ENCODE data around the gene ADGRL1. TPM values are rescaled to one million over a fixed set of nuclear protein-coding genes. Genes with fewer than 3 reads are reported as not detected.

Gene ADGRL1
- total RNA-seq, 4 donors from 2014 or later = 20.8 to 55.1 (median 32.6) TPM

DNA sequence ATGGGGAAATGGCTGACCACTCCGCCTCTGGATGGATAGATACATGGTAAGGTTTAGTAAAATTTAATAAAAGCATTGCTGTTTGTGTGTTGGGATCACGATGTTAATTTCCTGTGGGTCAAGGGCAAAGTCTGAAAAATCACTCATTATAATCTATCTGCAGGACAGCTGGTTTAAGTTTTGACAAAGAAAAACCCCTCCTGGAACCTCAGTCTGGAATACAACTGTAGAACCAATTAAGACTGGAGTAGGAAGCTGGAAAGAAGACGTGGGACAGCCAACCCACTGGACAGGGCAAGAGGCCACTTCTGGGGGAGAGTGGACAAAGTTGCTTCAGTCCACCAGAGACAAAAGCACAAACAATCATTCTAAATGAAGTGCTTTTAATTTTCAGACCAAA, 86.8 kb downstream of the ADGRL1 start:
- Histone ChIP-seq H3K27me3 (no peaks in the 10 kb centered on the region), H3K4me1 (peaks cover 44 to 53% (median 49%) of the 10 kb centered on the region in 4 donors), H3K27ac (replicated peaks in 1 of 4) (peak overlapping the region; percentile 98 to 100 (median 100)), H3K9me3 (no peaks in the 10 kb centered on the region), H3K36me3 (no peaks in the 10 kb centered on the region), H3K4me3 (peak overlapping the region; percentile 86 to 98 (median 97))
- TF ChIP-seq, protein P1, sequence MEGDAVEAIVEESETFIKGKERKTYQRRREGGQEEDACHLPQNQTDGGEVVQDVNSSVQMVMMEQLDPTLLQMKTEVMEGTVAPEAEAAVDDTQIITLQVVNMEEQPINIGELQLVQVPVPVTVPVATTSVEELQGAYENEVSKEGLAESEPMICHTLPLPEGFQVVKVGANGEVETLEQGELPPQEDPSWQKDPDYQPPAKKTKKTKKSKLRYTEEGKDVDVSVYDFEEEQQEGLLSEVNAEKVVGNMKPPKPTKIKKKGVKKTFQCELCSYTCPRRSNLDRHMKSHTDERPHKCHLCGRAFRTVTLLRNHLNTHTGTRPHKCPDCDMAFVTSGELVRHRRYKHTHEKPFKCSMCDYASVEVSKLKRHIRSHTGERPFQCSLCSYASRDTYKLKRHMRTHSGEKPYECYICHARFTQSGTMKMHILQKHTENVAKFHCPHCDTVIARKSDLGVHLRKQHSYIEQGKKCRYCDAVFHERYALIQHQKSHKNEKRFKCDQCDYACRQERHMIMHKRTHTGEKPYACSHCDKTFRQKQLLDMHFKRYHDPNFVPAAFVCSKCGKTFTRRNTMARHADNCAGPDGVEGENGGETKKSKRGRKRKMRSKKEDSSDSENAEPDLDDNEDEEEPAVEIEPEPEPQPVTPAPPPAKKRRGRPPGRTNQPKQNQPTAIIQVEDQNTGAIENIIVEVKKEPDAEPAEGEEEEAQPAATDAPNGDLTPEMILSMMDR (IDR thresholded peaks at IDR 0.05) = no peak
- TF ChIP-seq EP300 (IDR thresholded peaks at IDR 0.05) = no peak
- DNase-seq (ENCODE audit: extremely low spot score) = no peak
- WGBS = 48% methylated on average over 3 of the region's 3 CpGs
- intact Hi-C loops (cut with DNase I) = loop anchor here (2.0 kb wide), 1 partner anchor 46 kb away; the partner anchor contains the start of gene MISP3

DNA sequence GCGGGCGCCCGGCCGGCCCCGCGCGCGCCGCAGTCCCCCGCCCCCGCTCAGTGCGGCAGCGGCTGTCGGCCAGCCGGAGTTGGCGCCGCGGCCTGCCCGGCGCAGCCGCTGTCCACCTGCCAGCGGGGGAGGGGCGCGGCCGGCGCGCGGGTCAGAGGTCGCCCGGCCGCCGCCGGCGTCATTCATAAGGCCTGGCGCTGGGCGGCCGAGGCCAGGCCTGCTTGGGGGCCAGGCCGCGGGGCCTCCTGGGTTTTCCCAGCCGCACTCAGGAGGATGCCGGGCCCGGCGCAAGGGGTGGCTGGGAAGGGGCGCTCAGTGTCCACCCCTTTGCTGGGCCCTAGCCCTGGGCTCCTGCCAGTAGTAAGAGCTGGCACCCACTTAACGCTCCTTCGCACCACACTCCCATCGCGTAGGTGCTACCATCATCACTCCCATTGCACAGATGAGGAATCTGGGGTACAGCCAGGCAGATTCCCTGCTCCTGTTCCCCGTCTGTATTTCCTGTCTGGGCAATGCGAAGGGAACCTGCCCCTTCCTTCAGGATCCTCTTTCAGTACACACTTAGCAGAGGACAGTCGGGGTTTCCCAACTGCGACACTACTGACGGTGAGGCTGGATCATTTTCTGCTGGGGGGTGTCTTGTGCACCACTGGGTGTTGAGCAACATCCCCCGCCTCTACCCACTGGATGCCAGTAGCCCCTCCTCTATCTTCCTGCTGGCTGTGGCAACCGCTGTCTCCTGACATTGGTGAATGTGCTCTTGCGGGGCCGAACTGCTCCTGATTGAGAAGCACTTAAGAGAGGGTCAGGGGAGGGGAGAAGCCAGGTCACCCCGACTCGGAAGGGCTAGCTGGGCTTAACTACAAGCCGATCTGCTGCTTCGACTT, 87.6 kb downstream of the ADGRL1 start:
- intact Hi-C loops (cut with DNase I) = loop anchor here (2.0 kb wide), 1 partner anchor 46 kb away; the partner anchor contains the start of gene MISP3
- Histone ChIP-seq H3K9me3 (no peaks in the 10 kb centered on the region), H3K4me1 (peaks cover 51 to 60% (median 56%) of the 10 kb centered on the region in 4 donors), H3K36me3 (no peaks in the 10 kb centered on the region), H3K27ac (replicated peaks in 1 of 4) (peak overlapping the region; percentile 98 to 100 (median 100)), H3K4me3 (peak overlapping the region; percentile 86 to 98 (median 97)), H3K27me3 (no peaks in the 10 kb centered on the region)
- WGBS = 0% methylated on average over 12 of the region's 61 CpGs
- TF ChIP-seq POLR2AphosphoS5 (IDR thresholded peaks at IDR 0.05) = peak; percentile 82 to 90
- TF ChIP-seq, protein P1 (IDR thresholded peaks at IDR 0.05) = no peak
- peak; percentile 77 for TF ChIP-seq POLR2A (IDR thresholded peaks at IDR 0.05; ENCODE audit: low read depth)
- no peak for TF ChIP-seq EP300 (IDR thresholded peaks at IDR 0.05)
- DNase-seq (ENCODE audit: extremely low spot score) = peak; percentile 95

DNA sequence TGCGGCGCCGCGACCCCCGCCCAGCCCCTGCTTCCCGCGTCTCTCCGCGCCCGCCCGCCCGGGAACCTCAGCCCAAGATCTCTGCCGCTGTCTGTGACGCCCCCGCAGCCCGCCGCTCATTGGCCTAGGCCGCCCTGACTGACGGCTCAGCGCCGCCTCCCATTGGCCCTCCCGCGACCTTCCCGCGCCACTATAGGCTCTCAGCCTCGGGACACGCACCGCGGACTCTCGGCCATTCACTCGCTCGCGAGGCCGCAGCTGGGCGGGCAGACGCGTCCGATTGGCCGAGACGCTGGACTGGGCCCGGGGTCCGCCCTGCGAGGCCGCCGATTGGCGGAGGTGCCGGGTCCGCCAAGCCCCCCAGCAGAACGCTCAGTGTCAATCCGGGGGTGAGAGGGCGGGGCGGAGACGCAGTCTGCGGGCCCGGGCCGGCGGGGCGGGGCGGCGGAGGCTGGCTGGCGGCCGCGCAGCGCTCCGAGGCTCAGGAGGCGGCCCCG, 88.3 kb downstream of the ADGRL1 start, which contains the start of gene PRKACA:
Gene PRKACA, minus strand, starts transcription at position 95 of the 497 bp plus-strand sequence. CDS start 215 bp downstream, outside the sequence.
- peak; percentile 99 for DNase-seq (ENCODE audit: extremely low spot score)
- Histone ChIP-seq H3K27me3 (no peaks in the 10 kb centered on the region), H3K4me3 (peak within 1 kb of the TSS; percentile 86 to 98 (median 97)), H3K36me3 (no peaks in the 10 kb centered on the region), H3K9me3 (no peaks in the 10 kb centered on the region), H3K27ac (replicated peaks in 1 of 4) (peak within 1 kb of the TSS; percentile 98 to 100 (median 100)), H3K4me1 (peaks cover 58 to 67% (median 63%) of the 10 kb centered on the region in 4 donors)
- TF ChIP-seq POLR2AphosphoS5 (IDR thresholded peaks at IDR 0.05) (peak; percentile 81), POLR2A (IDR thresholded peaks at IDR 0.05; ENCODE audit: low read depth) (no peak)
- WGBS = 0% methylated on average over 3 of the region's 67 CpGs
- intact Hi-C loops (cut with DNase I) = loop anchor here (2.0 kb wide), 1 partner anchor 45 kb away; the partner anchor contains the start of gene MISP3

DNA sequence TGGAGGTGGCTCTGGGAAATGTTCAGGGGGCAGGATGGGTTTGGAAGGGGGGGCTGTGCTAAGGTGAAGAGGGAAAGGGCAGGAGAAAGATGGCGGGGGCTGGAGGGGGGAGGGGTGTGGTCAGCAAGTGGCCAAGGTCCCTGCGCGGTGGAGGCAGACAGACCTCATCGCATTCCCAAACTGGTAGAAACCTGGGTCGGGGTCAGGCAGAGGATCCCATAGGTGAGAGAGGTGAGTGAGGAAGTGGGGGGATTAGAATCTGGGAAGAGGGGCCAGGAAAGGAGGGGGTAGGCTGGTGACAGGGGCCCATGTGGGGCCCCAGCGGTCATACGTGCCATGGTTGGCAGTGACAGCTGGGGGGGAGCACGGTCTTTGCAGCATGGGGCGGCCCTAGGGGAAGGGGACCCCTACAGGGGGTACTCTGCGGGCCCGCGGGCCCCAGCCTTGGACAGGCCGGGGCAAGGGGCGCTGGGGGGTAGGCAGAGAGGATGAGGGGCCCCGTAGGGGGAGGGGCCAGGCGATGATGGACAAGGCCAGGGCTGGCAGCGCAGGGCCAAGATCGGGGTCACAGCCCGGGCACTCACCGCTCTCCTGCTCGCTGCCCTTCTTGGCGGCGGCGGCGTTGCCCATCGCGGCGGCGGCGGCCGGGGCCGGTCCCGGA, 88.9 kb downstream of the ADGRL1 start:
- no peaks in the 10 kb centered on the region for H3K27me3 ChIP-seq
- H3K27ac ChIP-seq (replicated peaks in 1 of 4) = peak overlapping the region; percentile 86 to 100 (median 98)
- intact Hi-C loops (cut with DNase I) = no loop called here
- no peak for DNase-seq (ENCODE audit: extremely low spot score)
- H3K4me3 ChIP-seq = peak overlapping the region; percentile 86 to 98 (median 97)
- no peaks in the 10 kb centered on the region for H3K9me3 ChIP-seq
- no peak for TF ChIP-seq POLR2A (IDR thresholded peaks at IDR 0.05; ENCODE audit: low read depth)
- no peak for TF ChIP-seq EP300 (IDR thresholded peaks at IDR 0.05)
- TF ChIP-seq, protein P1 (IDR thresholded peaks at IDR 0.05) = no peak
- no peak for TF ChIP-seq POLR2AphosphoS5 (IDR thresholded peaks at IDR 0.05)
- H3K4me1 ChIP-seq = peaks cover 65 to 74% (median 70%) of the 10 kb centered on the region in 4 donors
- H3K36me3 ChIP-seq = no peaks in the 10 kb centered on the region
- 0% methylated on average over 9 of the region's 33 CpGs for WGBS

All from esophagus muscularis mucosa (tissue), 4 donors.